HG02623 (cell line): ENCODE measurements around the gene OPTC.

Source experiments
- ATAC-seq: cut with Tn5 transposase; IDR thresholded peaks from one replicate; pipeline ENCODE4 v1.9.1; 2021; ENCODE audit warnings: moderate library complexity; ENCODE audit not compliant: unreplicated experiment

The OPTC gene

DNA sequence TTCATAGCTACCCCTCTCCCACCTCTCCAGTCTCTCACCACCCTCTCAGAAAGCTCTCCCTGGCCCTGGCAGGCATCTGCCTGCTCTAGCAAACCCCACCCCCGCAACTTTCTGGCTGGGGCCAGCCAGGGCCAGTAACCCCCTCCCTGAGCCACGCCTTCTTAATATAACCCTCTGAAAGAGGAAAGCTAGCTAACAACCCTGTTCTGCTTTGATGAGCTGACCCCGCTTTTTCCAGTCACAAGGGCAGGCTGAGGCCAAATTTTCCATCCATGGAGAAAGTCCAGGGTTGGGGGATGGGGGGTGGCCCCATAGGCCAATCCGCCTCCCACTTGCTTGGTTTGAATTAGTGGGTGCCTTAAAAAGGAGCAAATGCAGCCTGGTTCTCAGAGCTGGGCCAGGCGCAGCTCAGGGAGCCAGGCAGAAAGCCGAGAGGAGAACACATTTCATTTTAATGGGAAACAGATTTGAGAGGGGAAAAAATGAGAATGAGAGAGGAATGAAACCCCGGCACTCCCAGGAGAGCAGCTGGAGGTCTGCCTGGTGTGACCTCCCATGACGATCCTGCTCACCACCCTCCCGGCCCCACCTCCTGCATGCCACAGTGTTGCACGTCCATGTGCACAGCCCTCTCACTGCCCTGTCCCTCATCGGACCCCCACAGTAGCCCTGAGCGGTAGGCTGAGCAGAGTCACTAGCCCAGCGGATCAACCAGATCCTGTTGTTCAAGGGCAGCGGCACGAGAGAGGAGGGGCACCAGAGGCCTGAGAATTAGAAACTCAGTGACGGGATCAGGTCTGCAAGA lies 62.3 kb downstream of the OPTC start:
- ATAC-seq, result no peak

DNA sequence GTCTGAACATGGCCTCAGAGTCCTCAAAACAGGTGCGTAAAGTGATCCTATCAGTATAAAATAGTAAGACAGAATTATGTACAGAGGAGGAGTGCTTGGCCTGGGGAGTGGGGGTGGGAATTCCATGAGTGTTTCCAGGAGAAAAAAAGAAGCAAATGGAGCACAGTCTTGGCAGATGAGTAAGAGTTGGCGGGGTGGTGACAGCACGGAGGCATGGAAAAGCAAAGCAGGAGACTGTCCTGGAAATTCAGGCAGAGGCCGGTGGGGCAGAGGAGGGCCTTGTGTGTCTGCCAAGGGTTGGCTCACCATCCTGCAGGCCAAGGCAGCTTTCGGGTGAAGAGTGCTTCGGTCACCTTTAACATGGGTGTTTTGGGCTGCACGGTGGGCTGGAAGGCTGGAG lies 63.4 kb downstream of the OPTC start:
- ATAC-seq, result no peak

DNA sequence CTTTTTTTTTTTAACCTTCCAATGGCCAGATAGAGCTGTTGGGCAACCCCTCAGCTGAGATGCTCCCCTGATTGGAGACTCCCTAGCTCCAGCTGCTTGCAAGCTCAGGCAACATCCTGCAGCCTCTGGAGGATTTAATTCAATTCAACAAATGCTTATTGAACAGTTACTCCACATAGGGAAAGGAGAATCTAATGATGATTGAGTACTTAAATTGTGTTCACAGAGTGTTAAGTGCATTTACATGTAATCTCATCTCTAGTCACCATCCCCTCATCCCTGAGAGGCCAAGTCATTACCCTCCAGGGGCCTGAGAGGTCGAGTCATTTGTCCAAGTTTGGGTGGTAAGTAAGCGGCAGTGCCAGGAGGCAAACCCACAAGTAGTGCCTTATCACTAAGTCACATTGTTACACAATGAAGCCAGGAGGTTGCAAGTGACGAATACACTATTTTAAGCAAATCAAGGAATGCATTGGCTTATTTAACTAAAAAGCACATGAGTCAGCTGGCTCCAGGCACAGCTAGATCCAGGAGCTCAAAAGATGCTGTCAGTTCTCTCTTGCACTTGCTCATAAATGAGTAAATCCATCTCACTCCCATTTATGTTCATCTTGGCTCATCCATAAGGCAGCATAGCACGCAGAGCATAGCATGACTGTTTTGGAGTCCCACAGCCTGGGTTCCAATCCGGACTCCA lies 64.3 kb downstream of the OPTC start:
- no peak for ATAC-seq
